GM19468 (cell line): ENCODE data around the gene UCHL3.

Source experiments
- ATAC-seq: cut with Tn5 transposase; IDR thresholded peaks from one replicate; pipeline ENCODE4 v1.9.1; 2021; ENCODE audit warnings: mild to moderate bottlenecking, moderate library complexity, moderate number of reproducible peaks; ENCODE audit not compliant: unreplicated experiment; ENCODE audit errors: extremely low read depth

Gene UCHL3

DNA sequence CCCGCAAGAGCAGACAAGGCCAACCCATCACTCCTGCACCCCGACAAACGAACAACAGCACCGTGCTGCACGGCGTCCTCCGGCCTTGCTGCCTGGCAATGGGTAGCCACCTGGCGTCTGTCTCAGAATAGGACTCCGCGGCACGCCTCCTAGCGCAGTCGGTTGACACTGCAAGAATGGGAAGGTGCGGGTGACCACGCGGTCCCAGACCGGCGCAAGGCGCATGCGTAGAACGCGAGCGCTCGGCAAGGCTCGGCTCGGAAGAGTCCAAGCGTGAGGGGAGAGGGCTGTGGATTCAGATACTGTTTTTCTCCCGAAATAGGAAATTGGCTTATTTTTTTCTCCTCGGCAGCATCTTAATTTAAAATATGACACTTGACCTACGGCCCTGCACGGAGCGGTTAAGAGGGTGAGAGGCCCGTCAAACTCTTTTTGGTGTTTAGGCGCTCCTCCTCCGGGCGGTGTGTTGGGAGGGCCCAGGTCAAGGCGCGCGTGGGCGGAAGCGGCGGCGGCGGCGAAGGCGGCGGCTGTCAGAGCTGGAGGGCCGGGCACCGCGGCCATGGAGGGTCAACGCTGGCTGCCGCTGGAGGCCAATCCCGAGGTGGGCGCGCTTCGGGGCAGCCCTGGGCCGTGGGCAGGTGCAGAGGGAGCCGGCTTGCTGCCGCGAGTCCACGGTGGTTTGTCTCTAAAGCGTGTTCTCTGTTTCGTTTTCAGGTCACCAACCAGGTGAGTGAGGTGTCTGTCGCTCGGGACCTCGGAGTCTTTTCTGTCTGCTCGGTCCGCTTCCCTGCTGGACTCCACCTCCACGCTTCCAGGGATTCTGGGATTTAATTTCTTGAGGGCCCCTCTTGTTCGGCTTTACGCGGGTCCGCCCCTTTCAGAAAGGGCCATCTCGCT is at the start of gene UCHL3:
Gene UCHL3, plus strand, starts transcription at position 530 of the 897 bp plus-strand sequence. Its CDS starts 30 bp downstream, at position 560.
- peak; percentile 98 for ATAC-seq

DNA sequence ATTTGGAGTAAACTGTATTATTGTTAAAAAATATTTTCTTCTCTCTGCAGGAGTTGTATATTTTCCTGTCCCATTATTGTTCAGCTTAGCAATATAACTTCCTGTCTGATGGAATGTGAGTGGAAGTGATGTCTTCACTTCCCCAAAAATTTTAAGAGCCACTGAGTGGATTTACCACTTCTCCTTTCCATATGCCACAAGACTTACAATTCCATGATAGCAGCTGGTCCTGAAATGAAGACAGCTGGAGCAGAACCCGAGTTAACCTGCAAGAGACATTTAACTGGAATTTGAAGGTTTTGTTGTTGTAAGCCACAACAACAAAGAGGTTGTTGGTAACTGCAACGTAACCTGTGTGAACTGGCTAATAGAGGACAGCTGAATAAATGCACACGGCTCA is 44.3 kb upstream of the UCHL3 start:
- ATAC-seq = no peak

GRCh38 chr13:75506018-75506417 is 43.6 kb upstream of the UCHL3 start:
- no peak for ATAC-seq

DNA sequence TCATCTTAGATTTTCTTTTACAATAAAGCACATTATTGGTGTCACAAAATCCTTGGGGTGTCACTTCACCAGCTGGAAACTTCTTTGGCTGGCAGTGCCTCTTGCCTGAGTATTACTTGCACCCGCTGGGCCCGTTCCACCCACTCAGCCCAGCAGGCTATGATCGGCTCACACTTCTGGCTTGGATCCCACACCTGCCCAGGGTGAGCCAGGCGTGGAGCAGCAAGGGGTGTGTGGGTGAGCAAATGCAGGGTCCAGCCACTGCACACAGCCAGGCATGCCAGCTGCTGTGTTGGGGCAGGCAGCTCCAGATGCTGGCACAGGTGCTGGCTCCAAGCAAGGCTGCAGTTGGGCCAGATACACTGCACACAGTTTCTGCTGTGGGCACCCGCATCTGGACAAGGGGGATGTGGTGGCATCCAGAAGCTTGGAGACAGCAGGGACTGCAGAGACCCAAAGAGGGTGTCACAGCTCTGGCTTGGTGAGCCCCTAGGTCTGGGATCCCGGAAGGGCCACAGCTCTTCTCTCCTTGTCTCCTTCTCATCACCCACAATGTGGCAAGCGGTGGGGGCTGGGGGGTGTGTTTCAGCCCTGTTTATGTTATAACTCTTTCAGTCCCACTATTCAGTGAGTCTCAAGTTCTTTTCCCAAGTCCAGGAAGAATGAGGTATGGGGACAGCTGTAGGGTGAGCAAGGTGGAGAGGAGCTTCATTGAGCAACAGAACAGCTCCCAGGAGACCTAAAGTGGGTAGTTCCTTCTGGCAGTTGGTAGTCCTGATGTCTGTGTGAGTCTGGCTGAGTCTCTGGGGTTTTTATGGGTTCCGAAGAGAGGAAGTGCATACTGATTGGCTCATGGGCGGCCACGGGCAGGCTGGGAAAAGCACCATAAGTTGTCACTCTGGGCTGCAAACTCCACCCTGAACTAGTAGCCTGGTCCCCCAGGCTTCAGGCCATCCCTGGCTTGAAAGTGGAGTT is 42.3 kb upstream of the UCHL3 start:
- ATAC-seq = no peak

DNA sequence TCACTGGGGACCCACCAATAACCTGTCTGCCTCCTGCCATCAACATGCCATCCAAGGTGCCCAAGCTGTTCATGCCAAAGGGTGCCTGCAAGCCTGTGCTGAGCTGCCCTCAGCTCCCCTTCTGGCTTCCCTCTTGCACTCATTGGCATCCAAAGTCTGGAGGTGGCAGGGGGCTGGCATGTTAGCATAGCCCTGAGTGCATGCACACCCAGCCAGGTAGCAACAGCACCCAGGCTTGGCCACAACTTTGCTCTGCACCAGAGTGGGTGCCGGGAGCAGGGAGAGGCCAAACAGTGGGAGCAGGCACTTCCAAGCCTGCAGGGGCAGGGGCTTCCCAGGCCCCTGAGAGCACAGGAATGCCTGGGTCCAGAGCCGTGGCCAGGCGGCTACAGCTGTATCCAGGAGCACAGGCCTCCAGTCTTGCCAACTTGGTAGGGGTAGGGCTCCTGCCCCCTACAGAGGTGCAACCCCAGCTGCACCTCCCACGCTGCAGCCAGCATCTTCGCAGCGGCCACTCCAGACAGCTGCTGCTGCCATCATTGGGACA is 41.5 kb upstream of the UCHL3 start:
- ATAC-seq = no peak

- ATAC-seq = no peak
Measured at GRCh38 chr13:75511051-75511625, 38.5 kb upstream of the UCHL3 start.

- ATAC-seq = peak; percentile 83
Measured at GRCh38 chr13:75512253-75512652, 37.3 kb upstream of the UCHL3 start.

DNA sequence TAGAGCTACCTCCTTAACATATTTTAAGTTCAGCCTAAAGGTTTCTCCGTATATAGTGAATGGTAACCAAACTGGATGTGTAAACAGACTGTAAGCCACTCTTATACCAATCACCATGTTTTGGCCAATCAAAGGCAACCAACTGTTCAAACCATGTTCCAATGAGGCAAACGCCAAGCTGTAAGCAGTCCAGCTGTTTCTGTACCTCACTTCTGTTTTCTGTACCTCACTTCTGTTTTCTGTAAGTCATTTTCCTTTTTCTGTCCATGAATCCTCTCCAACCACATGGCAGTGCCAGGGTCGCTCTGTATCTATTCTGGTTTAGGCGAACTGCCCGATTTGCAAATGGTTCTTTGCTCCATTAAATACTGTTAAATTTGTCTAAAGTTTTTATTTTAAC is 36.3 kb upstream of the UCHL3 start:
- no peak for ATAC-seq

DNA sequence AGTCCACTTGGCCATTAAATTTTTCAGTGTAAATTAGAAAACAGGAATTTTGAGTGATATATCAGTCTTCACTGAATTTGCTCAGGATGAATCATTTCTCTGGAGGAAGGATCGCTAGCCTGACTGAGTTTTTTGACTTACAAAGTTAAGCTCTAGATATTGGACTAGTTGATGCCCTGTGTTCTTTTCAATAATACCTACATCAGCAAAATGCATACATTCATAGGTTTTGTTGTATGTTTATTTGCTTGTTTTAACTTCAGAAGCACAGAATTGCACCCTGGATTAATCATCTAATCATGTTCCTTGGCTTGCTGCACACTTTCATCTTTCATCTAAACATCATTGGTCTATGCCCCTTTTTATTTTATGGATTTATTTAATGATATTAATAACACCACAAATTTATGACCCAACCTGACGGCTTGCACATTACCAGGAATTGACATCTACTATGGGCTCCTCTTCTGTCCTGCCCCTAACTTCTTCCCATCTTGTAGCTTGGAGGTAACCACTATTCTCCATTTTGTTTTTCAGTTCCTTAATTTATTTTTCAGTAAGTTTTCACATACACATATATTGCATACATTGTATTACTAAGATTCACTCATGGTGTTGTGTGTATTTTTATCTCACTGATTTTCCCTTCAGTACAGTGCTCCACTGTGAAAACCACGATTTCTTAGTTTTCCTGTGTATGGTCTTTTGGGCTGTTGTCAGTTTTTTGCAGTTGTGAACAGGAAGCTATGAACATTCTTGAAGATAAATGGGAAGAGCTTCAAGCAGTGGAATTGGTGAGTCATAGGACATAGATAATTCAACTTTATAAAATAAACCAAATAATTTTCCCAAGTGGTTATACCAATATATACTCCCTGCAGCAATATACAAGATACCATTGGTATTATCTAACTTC is 35.3 kb upstream of the UCHL3 start:
- ATAC-seq = no peak

DNA sequence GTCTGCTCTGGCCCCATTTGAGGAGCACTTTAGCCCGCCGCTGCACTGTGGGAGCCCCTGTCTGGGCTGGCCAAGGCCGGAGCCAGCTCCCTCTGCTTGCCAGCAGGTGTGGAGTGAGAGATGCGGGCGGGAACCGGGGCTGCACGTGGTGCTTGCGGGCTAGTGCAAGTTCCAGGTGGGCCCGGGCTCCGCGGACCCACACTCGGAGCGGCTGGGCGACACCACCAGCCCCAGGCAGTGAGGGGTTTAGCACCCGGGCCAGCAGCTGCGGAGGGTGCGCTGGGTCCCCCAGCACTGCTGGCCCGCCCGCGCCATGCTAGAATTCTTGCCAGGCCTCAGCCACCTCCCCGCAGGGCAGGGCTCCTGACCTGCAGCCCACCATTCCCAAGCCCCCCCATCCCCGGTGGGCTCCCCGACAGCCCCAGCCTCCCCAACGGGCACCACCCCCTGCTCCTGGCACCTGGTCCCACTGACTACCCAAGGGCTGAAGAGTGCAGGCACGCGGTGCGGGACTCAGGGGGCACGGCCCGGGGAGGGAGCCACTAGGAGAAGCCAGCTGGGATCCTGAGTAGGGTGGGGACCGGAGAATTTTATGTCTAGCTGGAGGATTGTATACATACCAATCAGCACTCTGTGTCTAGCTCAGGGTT is 31.0 kb upstream of the UCHL3 start:
- no peak for ATAC-seq

GRCh38 chr13:75521956-75522355 is 27.6 kb upstream of the UCHL3 start:
- ATAC-seq = no peak

DNA sequence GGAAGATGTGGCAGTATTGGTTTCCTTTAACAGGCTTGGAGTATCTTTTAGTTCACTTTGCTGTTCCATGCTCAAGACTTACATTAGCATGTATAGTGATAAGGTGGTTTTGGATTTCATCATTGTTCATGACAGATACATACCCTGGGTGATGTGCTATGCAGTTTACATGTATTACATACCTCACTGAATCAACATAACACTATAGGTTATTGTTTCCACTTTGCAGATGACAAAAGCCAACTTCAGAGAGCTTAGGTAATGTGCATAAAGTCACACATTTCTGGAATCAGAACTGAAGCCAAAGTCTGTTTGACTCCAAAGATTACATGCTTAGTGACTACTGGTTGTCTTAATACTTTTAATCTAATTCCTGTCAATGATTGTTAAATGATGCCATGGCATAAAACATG is 19.0 kb upstream of the UCHL3 start:
- ATAC-seq = no peak

GRCh38 chr13:75533861-75534260 is 15.7 kb upstream of the UCHL3 start:
- ATAC-seq = no peak

DNA sequence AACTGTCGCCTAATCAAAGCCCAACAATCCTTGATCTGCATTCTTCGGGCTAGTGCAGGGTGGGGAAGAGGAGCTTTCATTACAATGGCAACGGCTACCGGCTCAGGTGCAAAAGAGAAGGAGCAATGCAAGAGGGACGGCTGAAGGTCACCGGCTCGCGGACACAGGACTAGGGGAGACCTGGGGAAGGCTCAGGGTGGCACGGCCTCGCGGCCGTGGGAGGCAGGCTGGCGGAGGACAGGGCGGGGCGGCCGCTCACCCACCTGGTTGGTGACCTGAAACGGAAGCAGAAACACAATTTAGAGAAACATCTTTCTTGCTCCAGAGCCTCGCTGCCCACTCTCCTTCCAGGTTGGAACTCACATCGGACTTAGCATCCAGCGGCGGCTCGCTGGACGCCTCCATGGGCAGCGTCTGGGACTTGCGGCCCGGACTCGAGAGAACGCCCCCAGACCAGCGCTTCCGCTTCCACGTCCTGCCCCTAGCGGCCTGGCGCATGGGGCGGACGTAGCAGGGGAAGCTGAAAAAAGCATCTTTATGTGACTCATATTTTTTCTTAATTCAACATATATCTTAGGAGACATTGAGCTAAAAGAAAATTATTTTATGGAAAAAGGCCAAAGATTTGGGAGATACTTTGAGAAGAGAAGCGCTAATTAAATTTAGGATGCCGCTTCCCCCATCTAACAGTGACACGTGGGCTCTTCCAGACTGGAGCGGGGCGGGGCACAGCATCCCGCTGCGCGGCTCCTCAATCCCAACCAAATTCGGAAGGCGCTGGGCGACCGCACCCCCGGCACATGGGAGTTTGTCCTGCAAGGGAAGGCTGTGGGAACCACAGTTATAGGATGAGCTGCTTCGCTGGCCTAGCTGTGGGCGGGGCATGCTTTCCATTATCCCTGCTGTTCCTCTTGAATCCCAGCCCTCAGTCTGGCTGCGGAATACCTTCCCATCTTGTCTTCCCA is 11.9 kb upstream of the UCHL3 start, which contains the start of gene COMMD6:
Gene COMMD6, minus strand, starts transcription at position 441 of the 965 bp plus-strand sequence. Its CDS starts 36 bp downstream, at position 405.
- ATAC-seq = peak; percentile 97

DNA sequence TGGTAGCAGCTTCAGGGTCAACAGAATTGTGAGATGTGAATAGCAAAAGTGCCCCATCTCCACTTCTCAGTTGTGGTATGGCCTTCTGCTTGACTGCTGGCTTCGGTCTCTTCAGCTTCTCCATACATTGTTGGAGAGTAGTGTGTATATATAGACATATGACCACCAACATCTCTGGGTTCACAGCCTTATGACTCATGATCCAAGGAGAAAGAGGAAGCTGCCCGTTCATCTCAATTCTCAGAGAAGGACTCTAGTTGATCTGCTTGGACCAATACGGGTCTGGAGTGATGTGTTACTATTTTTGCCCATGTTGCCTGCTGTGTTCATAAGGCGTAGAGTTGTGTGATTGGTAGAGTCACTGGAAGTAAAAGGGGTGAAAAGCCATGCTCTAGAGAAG is 8.3 kb upstream of the UCHL3 start:
- no peak for ATAC-seq

- ATAC-seq = no peak
Measured at GRCh38 chr13:75541961-75542360, 7.6 kb upstream of the UCHL3 start.

DNA sequence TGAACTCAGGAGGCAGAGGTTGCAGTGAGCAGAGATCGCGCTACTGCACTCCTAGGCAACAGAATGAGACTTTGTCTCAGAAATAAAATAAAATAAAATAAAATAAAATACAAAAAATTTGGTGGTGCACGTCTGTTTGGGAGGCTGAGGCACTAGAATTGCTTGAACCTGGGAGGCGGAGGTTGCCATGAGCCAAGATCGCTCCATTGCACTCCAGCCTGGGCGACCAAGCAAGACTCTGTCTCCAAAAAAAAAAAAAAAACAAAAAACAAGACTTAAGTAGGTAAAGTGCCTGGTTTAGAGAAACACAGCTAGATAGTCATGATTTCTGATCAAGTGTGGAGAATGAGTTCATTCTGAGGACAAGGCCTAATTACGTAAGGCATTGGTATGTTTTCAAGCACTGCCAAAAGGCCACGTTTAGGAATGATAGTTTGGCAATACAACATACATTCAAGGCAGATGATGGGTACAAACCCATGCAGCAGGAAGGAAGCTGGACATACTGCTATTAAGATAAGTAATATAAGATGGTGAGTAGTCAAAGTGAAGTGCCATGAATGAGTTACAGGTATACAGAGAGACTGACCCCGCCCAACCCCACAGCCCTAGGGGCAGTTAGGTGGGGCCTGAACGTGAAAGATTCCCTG is 4.8 kb upstream of the UCHL3 start:
- no peak for ATAC-seq
